Panc1 (cell line): ENCODE data around the gene TUB. TPM values are rescaled to one million over a fixed set of nuclear protein-coding genes. Genes with fewer than 3 reads are reported as not detected.

Source experiments
- ATAC-seq: fragments of 200-7000 bp; cut with Tn5 transposase; 2 replicates; pipeline ENCODE4 v1.9.1; 2020; ENCODE audit warnings: mild to moderate bottlenecking, moderate library complexity
- BruUV-seq: library from RNA; stranded (reverse); fragments of 400-500 nt; replicated peaks from 2 replicates; lab custom pipeline; 2021; lab: Mats Ljungman, UMichigan
- CTCF ChIA-PET: fragments of 300-600 bp; sonication (Branson Sonifier 250); formaldehyde crosslinking; loops from one replicate; lab custom pipeline; 2022; ENCODE audit warnings: antibody characterized with exemption; lab: Charles Lee
- POLR2A ChIA-PET: fragments of 300-600 bp; sonication (Branson Sonifier 250); formaldehyde crosslinking; loops from one replicate; lab custom pipeline; 2022; ENCODE audit warnings: antibody characterized with exemption; lab: Charles Lee
- DNase-seq: peaks from one replicate; pipeline ENCODE4 v3.0.0-alpha.2; 2010; ENCODE audit warnings: low read depth, low spot score
- H3K27ac ChIP-seq: 2 replicates; pipeline ENCODE4 v1.5.1; 2011; ENCODE audit warnings: mild to moderate bottlenecking, low read length, inconsistent platforms
- H3K27me3 ChIP-seq: fragments of 200-500 bp; sonication (Bioruptor generic); 2 replicates; pipeline ENCODE4 v1.6.0; 2014; ENCODE audit warnings: low read length, inconsistent platforms; ENCODE audit not compliant: control insufficient read depth, insufficient read depth
- H3K36me3 ChIP-seq: fragments of 200-500 bp; sonication (Bioruptor generic); 2 replicates; pipeline ENCODE4 v1.5.1; 2014; ENCODE audit warnings: inconsistent platforms, mild to moderate bottlenecking, low read length, moderate library complexity; ENCODE audit not compliant: control insufficient read depth, insufficient read depth
- H3K4me1 ChIP-seq: 2 replicates; pipeline ENCODE4 v1.5.1; 2011; ENCODE audit warnings: inconsistent platforms, mild to moderate bottlenecking, low read length, moderate library complexity; ENCODE audit not compliant: control insufficient read depth, insufficient read depth
- H3K4me3 ChIP-seq, 2 experiments: 2 replicates each; pipeline ENCODE4 v1.5.1; 2011 to 2012; ENCODE audit warnings: low read depth in 2 of 2, low read length in 2 of 2, mild to moderate bottlenecking in 2 of 2, inconsistent platforms in 1 of 2, moderate library complexity in 1 of 2
- H3K9me3 ChIP-seq: fragments of 200-500 bp; sonication (Bioruptor generic); 2 replicates; pipeline ENCODE4 v1.5.1; 2014; ENCODE audit warnings: low read depth, mild to moderate bottlenecking, inconsistent platforms, low read length, moderate library complexity; ENCODE audit not compliant: control insufficient read depth, insufficient read depth
- CTCF ChIP-seq: fragments of 450-650 bp; IDR thresholded peaks from 2 replicates; pipeline ENCODE4 v1.5.1; 2017; ENCODE audit warnings: mild to moderate bottlenecking
- POLR2AphosphoS5 ChIP-seq: IDR thresholded peaks from 2 replicates; pipeline ENCODE4 v1.6.1; 2012; ENCODE audit warnings: mild to moderate bottlenecking, low read depth, low read length, moderate library complexity
- REST ChIP-seq, 2 experiments: IDR thresholded peaks; 2 replicates each; pipeline ENCODE4 v1.6.1; 2011 to 2012; ENCODE audit warnings: low read depth in 2 of 2, control low read depth in 1 of 2, low read length in 1 of 2, mild to moderate bottlenecking in 1 of 2, moderate library complexity in 1 of 2; ENCODE audit not compliant: insufficient read depth in 1 of 2
- SIN3A ChIP-seq: IDR thresholded peaks from 2 replicates; pipeline ENCODE4 v1.6.1; 2012; ENCODE audit warnings: low read depth, mild to moderate bottlenecking, low read length, moderate library complexity, borderline replicate concordance; ENCODE audit not compliant: insufficient read depth
- TCF7L2 ChIP-seq: IDR thresholded peaks from 2 replicates; pipeline ENCODE4 v1.6.1; 2011; ENCODE audit warnings: mild to moderate bottlenecking, low read depth, low read length, inconsistent platforms
- in situ Hi-C: cut with HindIII; loops from 2 replicates; pipeline ENCODE4 v1.10.0; 2016; ENCODE audit warnings: low sequenced_read_pairs, low pct_unique_long_range_greater_than_20kb
- intact Hi-C: fragments of 100-400 bp; cut with micrococcal nuclease; formaldehyde crosslinking; loops from one replicate; pipeline ENCODE4 v1.10.0; 2022; ENCODE audit not compliant: unreplicated experiment
- total RNA-seq: library from RNA; stranded (reverse); gene quantifications from one replicate; pipeline ENCODE4 v1.2.1, GENCODE V29; 2021; ENCODE audit not compliant: unreplicated experiment

Gene TUB
- total RNA-seq, 1 experiment from 2014 or later = 4.3 TPM

- Histone ChIP-seq H3K9me3 (no peaks in the 10 kb centered on the region), H3K27me3 (peaks cover 8% of the 10 kb centered on the region), H3K27ac (no peak overlapping the region), H3K36me3 (no peaks in the 10 kb centered on the region), H3K4me1 (no peaks in the 10 kb centered on the region), H3K4me3 (no peak overlapping the region)
- ChIA-PET POLR2A (no interaction called here), CTCF (interaction anchor here (0.6 to 3.6 kb wide), 5 partner anchors 15 to 67 kb away, joined by 4 to 45 read pairs (median 7); no protein-coding TSS in a partner anchor)
- in situ Hi-C loops = no loop called here
- intact Hi-C loops = no loop called here
- TF ChIP-seq SIN3A (no peak), POLR2AphosphoS5 (no peak), TCF7L2 (no peak), REST (IDR thresholded peaks at IDR 0.05; ENCODE audit: insufficient read depth in 1 of 2, low read depth in 2 of 2, low read length in 1 of 2) (no peak), CTCF (no peak)
- ATAC-seq (no peak), DNase-seq (no peak)
- BruUV-seq = no TSS peak
These were observed 48.9 kb upstream of the TUB start for GRCh38 chr11:8032122-8032521.

GRCh38 chr11:8032576-8033304 lies 48.3 kb upstream of the TUB start:
- no TSS peak for BruUV-seq
- Histone ChIP-seq H3K27ac (no peak overlapping the region), H3K4me1 (no peaks in the 10 kb centered on the region), H3K36me3 (no peaks in the 10 kb centered on the region), H3K4me3 (no peak overlapping the region), H3K9me3 (no peaks in the 10 kb centered on the region), H3K27me3 (peaks cover 8% of the 10 kb centered on the region)
- TF ChIP-seq SIN3A = no peak
- 0 out of 2 replicates have a peak, but pooled peaks have one; percentile 27 for TF ChIP-seq CTCF
- TF ChIP-seq TCF7L2 = no peak
- no peak for TF ChIP-seq REST (IDR thresholded peaks at IDR 0.05; ENCODE audit: insufficient read depth in 1 of 2, low read depth in 2 of 2, low read length in 1 of 2)
- DNase-seq (no peak), ATAC-seq (0 out of 2 replicates have a peak, but pooled peaks have one; percentile 2)
- intact Hi-C loops (loop anchor here (1.0 kb wide), 2 partner anchors 38 to 67 kb away; no protein-coding TSS in a partner anchor), in situ Hi-C loops (no loop called here)
- ChIA-PET POLR2A (no interaction called here), CTCF (interaction anchor here (0.5 to 3.6 kb wide), 12 partner anchors 13 to 137 kb away, joined by 3 to 45 read pairs (median 4); partner anchors contain the start of gene EIF3F)
